ENCODE results near the gene CARD11. TPM values are rescaled to one million over a fixed set of nuclear protein-coding genes. Genes with fewer than 3 reads are reported as not detected.

CARD11 gene
- total RNA-seq, 1 donor from 2014 or later: 0.16 TPM

- H3K27me3 ChIP-seq (ENCODE audit: low read depth): peaks cover 87% of the 10 kb centered on the region
- TF ChIP-seq, protein P1, sequence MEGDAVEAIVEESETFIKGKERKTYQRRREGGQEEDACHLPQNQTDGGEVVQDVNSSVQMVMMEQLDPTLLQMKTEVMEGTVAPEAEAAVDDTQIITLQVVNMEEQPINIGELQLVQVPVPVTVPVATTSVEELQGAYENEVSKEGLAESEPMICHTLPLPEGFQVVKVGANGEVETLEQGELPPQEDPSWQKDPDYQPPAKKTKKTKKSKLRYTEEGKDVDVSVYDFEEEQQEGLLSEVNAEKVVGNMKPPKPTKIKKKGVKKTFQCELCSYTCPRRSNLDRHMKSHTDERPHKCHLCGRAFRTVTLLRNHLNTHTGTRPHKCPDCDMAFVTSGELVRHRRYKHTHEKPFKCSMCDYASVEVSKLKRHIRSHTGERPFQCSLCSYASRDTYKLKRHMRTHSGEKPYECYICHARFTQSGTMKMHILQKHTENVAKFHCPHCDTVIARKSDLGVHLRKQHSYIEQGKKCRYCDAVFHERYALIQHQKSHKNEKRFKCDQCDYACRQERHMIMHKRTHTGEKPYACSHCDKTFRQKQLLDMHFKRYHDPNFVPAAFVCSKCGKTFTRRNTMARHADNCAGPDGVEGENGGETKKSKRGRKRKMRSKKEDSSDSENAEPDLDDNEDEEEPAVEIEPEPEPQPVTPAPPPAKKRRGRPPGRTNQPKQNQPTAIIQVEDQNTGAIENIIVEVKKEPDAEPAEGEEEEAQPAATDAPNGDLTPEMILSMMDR (IDR thresholded peaks at IDR 0.05; ENCODE audit: borderline replicate concordance): no peak
- peak; percentile 4 for DNase-seq
- intact Hi-C loops (cut with micrococcal nuclease): no loop called here
- no peak overlapping the region for H3K4me3 ChIP-seq
- H3K9me3 ChIP-seq (replicated peaks): no peaks in the 10 kb centered on the region
- H3K36me3 ChIP-seq: no peaks in the 10 kb centered on the region
- peaks cover 9% of the 10 kb centered on the region for H3K4me1 ChIP-seq
- no peak overlapping the region for H3K27ac ChIP-seq (replicated peaks)
Measured at GRCh38 chr7:2927592-2927991, 116.1 kb downstream of the CARD11 start.

DNA sequence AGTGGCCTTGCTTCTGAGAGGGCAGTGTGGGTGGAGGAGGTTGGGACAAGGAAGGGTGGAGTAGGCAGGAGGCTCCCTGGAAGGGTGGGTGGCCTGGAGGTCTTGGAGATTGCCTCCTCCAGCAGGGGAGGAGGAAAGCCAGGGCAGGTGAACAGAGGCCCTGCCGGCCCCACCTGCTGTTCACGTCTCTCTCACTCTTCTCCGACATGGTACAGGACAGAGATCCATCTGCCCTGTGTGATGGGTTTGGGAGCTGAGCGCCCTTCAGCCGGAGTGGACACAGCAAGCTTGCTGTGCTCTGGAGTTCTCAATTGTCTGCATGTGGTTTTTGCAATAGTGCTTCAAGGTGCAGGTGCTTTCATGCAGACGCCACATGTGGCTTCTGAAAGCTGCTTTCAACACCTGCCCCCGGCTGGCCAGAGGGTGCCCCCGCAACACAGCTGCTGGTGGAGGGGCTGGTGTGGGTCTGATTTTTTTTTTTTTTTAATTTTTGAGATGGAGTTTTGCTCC lies 116.7 kb downstream of the CARD11 start:
- no peaks in the 10 kb centered on the region for H3K9me3 ChIP-seq (replicated peaks)
- peak; percentile 3 for DNase-seq

DNA sequence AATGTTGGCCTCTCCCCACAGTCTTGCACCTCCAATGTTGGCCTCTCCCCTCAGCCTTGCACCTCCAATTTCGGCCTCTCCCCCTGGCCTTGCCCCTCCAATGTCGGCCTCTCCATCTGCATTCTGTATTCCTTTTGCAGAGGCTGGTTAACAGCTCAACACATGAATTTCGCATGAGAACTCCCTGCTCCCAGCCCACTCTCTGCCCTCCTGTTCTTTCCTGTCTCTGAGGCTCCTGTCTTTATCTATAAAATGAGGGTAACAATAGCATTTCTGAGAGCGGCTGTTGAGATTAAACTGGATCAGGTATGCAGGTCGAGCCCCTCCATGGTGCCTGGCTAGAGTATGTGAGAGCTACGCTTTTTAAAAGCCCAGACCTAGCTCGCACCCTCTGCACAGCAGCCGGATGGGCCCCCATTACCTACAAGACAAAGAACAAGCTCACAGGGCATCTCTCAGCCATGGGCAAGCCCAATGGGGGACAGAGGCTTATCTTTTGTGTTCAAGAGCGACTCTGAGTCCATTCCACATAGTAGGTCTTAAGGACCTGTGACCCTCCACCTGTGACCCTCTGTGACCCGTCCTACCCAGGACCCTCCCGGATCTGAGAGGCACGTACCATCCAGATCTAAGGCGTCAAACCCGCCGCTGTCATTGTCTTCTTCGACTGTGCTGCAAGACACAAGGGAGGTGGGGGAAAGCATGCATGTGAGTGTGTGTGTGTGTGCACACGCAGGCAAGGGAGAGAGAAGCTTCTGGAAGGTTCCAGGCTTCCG lies 117.4 kb downstream of the CARD11 start:
- intact Hi-C loops (cut with micrococcal nuclease): no loop called here
- H3K9me3 ChIP-seq (replicated peaks): no peaks in the 10 kb centered on the region
- no peaks in the 10 kb centered on the region for H3K36me3 ChIP-seq
- no peak overlapping the region for H3K4me3 ChIP-seq
- TF ChIP-seq, protein P1 (IDR thresholded peaks at IDR 0.05; ENCODE audit: borderline replicate concordance): no peak
- DNase-seq: peak; percentile 2
- H3K27me3 ChIP-seq (ENCODE audit: low read depth): peaks cover 85% of the 10 kb centered on the region
- H3K4me1 ChIP-seq: peaks cover 13% of the 10 kb centered on the region
- no peak overlapping the region for H3K27ac ChIP-seq (replicated peaks)

More for the DNA sequence above, 116.7 kb downstream of the CARD11 start:
- H3K4me1 ChIP-seq: peaks cover 9% of the 10 kb centered on the region
- no peak overlapping the region for H3K27ac ChIP-seq (replicated peaks)
- TF ChIP-seq, protein P1 (IDR thresholded peaks at IDR 0.05; ENCODE audit: borderline replicate concordance): no peak
- no peak overlapping the region for H3K4me3 ChIP-seq
- H3K27me3 ChIP-seq (ENCODE audit: low read depth): peaks cover 89% of the 10 kb centered on the region
- H3K36me3 ChIP-seq: no peaks in the 10 kb centered on the region
- intact Hi-C loops (cut with micrococcal nuclease): no loop called here

- Histone ChIP-seq H3K9me3 (replicated peaks) (peaks cover under 1% of the 10 kb centered on the region), H3K36me3 (no peaks in the 10 kb centered on the region), H3K27ac (replicated peaks) (no peak overlapping the region), H3K4me3 (no peak overlapping the region), H3K4me1 (peaks cover 20% of the 10 kb centered on the region), H3K27me3 (ENCODE audit: low read depth) (peaks cover 73% of the 10 kb centered on the region)
- DNase-seq: peak; percentile 8
- intact Hi-C loops (cut with micrococcal nuclease): no loop called here
- TF ChIP-seq, protein P1 (IDR thresholded peaks at IDR 0.05; ENCODE audit: borderline replicate concordance): no peak
Measured at GRCh38 chr7:2924866-2925840, 118.5 kb downstream of the CARD11 start.

GRCh38 chr7:2923886-2924574 lies 119.6 kb downstream of the CARD11 start:
- Histone ChIP-seq H3K36me3 (no peaks in the 10 kb centered on the region), H3K4me3 (no peak overlapping the region), H3K4me1 (peaks cover 16% of the 10 kb centered on the region), H3K27me3 (ENCODE audit: low read depth) (peaks cover 69% of the 10 kb centered on the region), H3K27ac (replicated peaks) (no peak overlapping the region), H3K9me3 (replicated peaks) (peaks cover 8% of the 10 kb centered on the region)
- intact Hi-C loops (cut with micrococcal nuclease): no loop called here
- TF ChIP-seq, protein P1 (IDR thresholded peaks at IDR 0.05; ENCODE audit: borderline replicate concordance): no peak
- DNase-seq: peak; percentile 6

All from left ventricle myocardium inferior (tissue), 1 donor.